Astrocyte (in vitro differentiated cells and primary cell): Measurements from ENCODE around the gene UQCRC2. TPM values are rescaled to one million over a fixed set of nuclear protein-coding genes. Genes with fewer than 3 reads are reported as not detected.

Experiments used
- DNase-seq: peaks from one replicate; pipeline ENCODE4 v3.0.0-alpha.2; 2010; ENCODE audit warnings: low read depth
- FAIRE-seq: peaks from 2 replicates; lab custom pipeline; 2011; peaks lifted over from hg19 to GRCh38; lab: Jason Lieb, UNC
- H2AFZ ChIP-seq: 2 replicates; pipeline ENCODE4 v1.6.0; 2012; ENCODE audit warnings: low read depth, low read length, inconsistent platforms
- H3K27ac ChIP-seq: 2 replicates; pipeline ENCODE4 v1.5.1; 2011; ENCODE audit warnings: low read depth, low read length, inconsistent platforms
- H3K27me3 ChIP-seq: 2 replicates; pipeline ENCODE4 v1.6.0; 2011; ENCODE audit warnings: low read length, inconsistent platforms; ENCODE audit not compliant: insufficient read depth
- H3K36me3 ChIP-seq: 2 replicates; pipeline ENCODE4 v1.5.1; 2011; ENCODE audit warnings: low read length, inconsistent platforms; ENCODE audit not compliant: insufficient read depth
- H3K4me1 ChIP-seq: 2 replicates; pipeline ENCODE4 v1.5.1; 2011; ENCODE audit warnings: low read length, inconsistent platforms; ENCODE audit not compliant: insufficient read depth
- H3K4me2 ChIP-seq: 2 replicates; pipeline ENCODE4 v1.6.0; 2012; ENCODE audit warnings: low read length, inconsistent platforms
- H3K4me3 ChIP-seq: 2 replicates; pipeline ENCODE4 v1.5.1; 2011; ENCODE audit warnings: low read depth, mild to moderate bottlenecking, low read length, inconsistent platforms; ENCODE audit not compliant: insufficient read depth
- H3K79me2 ChIP-seq: 2 replicates; pipeline ENCODE4 v1.6.0; 2012; ENCODE audit warnings: mild to moderate bottlenecking, low read length, inconsistent platforms; ENCODE audit not compliant: insufficient read depth
- H3K9ac ChIP-seq: 2 replicates; pipeline ENCODE4 v1.6.0; 2012; ENCODE audit warnings: mild to moderate bottlenecking, low read length, inconsistent platforms
- H3K9me3 ChIP-seq: 2 replicates; pipeline ENCODE4 v1.5.1; 2012; ENCODE audit warnings: low read depth, mild to moderate bottlenecking, low read length, inconsistent platforms; ENCODE audit not compliant: insufficient read depth
- H4K20me1 ChIP-seq: 2 replicates; pipeline ENCODE4 v1.6.0; 2012; ENCODE audit warnings: low read length, inconsistent platforms; ENCODE audit not compliant: insufficient read depth
- H3K27ac Mint-ChIP-seq: one replicate; pipeline ENCODE4 v1.8.0; 2021; ENCODE audit warnings: mild to moderate bottlenecking, mixed read lengths; ENCODE audit not compliant: unreplicated experiment
- H3K27me3 Mint-ChIP-seq: one replicate; pipeline ENCODE4 v1.8.0; 2021; ENCODE audit warnings: low read depth, mixed read lengths; ENCODE audit not compliant: unreplicated experiment
- H3K36me3 Mint-ChIP-seq: one replicate; pipeline ENCODE4 v1.8.0; 2021; ENCODE audit warnings: low read depth, mixed read lengths; ENCODE audit not compliant: unreplicated experiment
- H3K4me1 Mint-ChIP-seq: one replicate; pipeline ENCODE4 v1.8.0; 2021; ENCODE audit warnings: low read depth, mixed read lengths; ENCODE audit not compliant: unreplicated experiment
- H3K4me3 Mint-ChIP-seq: one replicate; pipeline ENCODE4 v1.8.0; 2021; ENCODE audit warnings: mild to moderate bottlenecking, moderate library complexity, mixed read lengths; ENCODE audit not compliant: unreplicated experiment
- H3K9me3 Mint-ChIP-seq: one replicate; pipeline ENCODE4 v1.8.0; 2021; ENCODE audit warnings: mild to moderate bottlenecking, mixed read lengths; ENCODE audit not compliant: unreplicated experiment
- EZH2 ChIP-seq: IDR thresholded peaks from 2 replicates; pipeline ENCODE4 v1.6.1; 2012; ENCODE audit warnings: mild to moderate bottlenecking, low read length, inconsistent platforms; ENCODE audit not compliant: insufficient read depth
- total RNA-seq: library from RNA; stranded (reverse); gene quantifications from 2 replicates; pipeline ENCODE4 v1.2.1, GENCODE V29; 2021
- TF ChIP-seq, protein P1 (sequence below): IDR thresholded peaks from 2 replicates; pipeline ENCODE4 v1.5.1; 2011; ENCODE audit warnings: low read depth, mild to moderate bottlenecking, inconsistent platforms, low read length, moderate library complexity; ENCODE audit not compliant: insufficient read depth

The UQCRC2 gene
- total RNA-seq, 1 donor from 2014 or later = 169 TPM

DNA sequence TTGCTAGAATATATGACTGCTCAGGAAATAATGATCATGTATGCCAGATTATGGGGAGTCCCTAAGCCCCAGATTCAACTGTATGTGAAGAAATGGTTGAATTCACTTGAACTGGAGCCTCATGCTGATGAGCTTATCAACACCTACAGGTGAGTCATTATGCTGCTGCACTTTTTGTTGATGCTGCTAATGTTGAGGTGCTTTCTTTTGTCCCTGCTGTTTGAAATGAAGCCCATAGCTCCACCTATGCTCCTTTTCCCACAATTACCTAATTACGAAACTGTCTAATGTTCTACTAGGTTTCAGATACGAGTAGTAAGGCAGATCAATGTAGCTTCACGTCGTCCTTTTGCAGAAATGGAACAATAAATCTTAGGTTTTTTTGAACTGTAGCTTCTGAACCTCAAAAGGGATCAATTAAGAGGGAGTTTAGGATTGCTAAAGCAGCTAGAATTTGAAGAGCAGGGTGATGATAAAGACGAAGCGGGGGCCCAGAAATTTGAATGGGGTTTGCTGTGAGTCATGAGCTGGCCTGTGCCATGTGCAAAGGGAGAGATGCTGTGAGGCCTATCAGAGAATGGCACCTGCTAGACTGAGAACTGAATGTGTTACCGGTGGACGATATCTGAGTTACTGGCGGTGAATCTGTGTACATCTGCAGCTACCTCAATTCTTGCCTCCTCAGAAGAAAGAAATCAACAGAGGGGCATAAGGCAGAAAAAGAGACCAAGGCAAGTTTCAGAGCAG lies 6.1 kb upstream of the UQCRC2 start:
- no peaks in the 10 kb centered on the region for H3K4me1 Mint-ChIP-seq
- TF ChIP-seq, protein P1, sequence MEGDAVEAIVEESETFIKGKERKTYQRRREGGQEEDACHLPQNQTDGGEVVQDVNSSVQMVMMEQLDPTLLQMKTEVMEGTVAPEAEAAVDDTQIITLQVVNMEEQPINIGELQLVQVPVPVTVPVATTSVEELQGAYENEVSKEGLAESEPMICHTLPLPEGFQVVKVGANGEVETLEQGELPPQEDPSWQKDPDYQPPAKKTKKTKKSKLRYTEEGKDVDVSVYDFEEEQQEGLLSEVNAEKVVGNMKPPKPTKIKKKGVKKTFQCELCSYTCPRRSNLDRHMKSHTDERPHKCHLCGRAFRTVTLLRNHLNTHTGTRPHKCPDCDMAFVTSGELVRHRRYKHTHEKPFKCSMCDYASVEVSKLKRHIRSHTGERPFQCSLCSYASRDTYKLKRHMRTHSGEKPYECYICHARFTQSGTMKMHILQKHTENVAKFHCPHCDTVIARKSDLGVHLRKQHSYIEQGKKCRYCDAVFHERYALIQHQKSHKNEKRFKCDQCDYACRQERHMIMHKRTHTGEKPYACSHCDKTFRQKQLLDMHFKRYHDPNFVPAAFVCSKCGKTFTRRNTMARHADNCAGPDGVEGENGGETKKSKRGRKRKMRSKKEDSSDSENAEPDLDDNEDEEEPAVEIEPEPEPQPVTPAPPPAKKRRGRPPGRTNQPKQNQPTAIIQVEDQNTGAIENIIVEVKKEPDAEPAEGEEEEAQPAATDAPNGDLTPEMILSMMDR = no peak
- no peak for TF ChIP-seq EZH2
- peaks cover 23% of the 10 kb centered on the region for H3K27me3 Mint-ChIP-seq
- peaks cover 9% of the 10 kb centered on the region for H4K20me1 ChIP-seq
- H3K4me3 Mint-ChIP-seq = no peak overlapping the region
- H3K27ac Mint-ChIP-seq = no peak overlapping the region
- H3K79me2 ChIP-seq = peaks cover 11% of the 10 kb centered on the region
- peaks cover 5% of the 10 kb centered on the region for H3K27me3 ChIP-seq
- peaks cover 4% of the 10 kb centered on the region for H3K4me1 ChIP-seq
- H3K4me3 ChIP-seq = no peak overlapping the region
- no peak for FAIRE-seq
- H3K36me3 ChIP-seq = no peaks in the 10 kb centered on the region
- no peak overlapping the region for H2AFZ ChIP-seq
- H3K9me3 Mint-ChIP-seq = peaks cover 2% of the 10 kb centered on the region
- DNase-seq = no peak
- no peak overlapping the region for H3K27ac ChIP-seq
- peaks cover 2% of the 10 kb centered on the region for H3K36me3 Mint-ChIP-seq
- H3K9me3 ChIP-seq = no peaks in the 10 kb centered on the region
- no peak overlapping the region for H3K4me2 ChIP-seq
- H3K9ac ChIP-seq = no peak overlapping the region

DNA sequence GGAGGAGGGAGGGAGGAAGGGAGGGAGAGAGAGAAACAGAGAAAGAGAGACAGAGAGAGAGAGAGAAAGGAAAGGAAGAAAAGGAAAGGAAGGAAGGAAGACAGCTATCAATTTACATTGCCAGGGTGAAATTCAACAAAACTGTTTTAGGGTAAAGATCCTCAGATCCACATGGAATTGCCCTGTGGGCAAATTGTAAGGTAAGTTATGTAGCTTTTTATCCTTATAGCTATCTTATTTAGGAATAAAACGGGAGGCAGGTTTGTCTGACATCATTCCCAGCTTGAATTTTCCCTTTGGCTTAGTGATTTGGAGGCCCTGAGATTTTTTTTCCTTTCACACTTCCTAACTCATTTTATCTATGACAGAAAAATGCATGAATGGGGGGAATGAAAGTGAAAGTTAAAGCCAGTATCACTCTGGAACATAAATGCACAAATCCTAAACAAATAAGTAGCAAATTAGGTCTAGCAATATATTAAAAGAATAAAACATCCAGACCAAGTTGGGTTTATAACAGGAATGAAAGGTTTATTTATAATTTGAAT lies 3.4 kb upstream of the UQCRC2 start:
- Mint-ChIP-seq H3K36me3 (peaks cover 2% of the 10 kb centered on the region), H3K9me3 (peaks cover 2% of the 10 kb centered on the region), H3K27me3 (peaks cover 10% of the 10 kb centered on the region), H3K4me3 (no peak overlapping the region), H3K4me1 (peaks cover 2% of the 10 kb centered on the region), H3K27ac (no peak overlapping the region)
- DNase-seq (no peak), FAIRE-seq (no peak)
- H3K4me3 ChIP-seq = no peak overlapping the region
- TF ChIP-seq, protein P1 = no peak
- TF ChIP-seq EZH2 = no peak
- no peaks in the 10 kb centered on the region for H3K36me3 ChIP-seq
- no peaks in the 10 kb centered on the region for H3K9me3 ChIP-seq
- H3K4me2 ChIP-seq = no peak overlapping the region
- peaks cover 38% of the 10 kb centered on the region for H3K79me2 ChIP-seq
- no peak overlapping the region for H3K9ac ChIP-seq
- H3K27me3 ChIP-seq = peaks cover 5% of the 10 kb centered on the region
- H3K27ac ChIP-seq = no peak overlapping the region
- H4K20me1 ChIP-seq = peaks cover 20% of the 10 kb centered on the region
- peaks cover 15% of the 10 kb centered on the region for H3K4me1 ChIP-seq
- no peak overlapping the region for H2AFZ ChIP-seq
